Glutamatergic neuron (in vitro differentiated cells): ENCODE results near the gene SRSF2. TPM values are rescaled to one million over a fixed set of nuclear protein-coding genes. Genes with fewer than 3 reads are reported as not detected.
"Not testable (repeated sequence)": the region's sequence is repeated elsewhere in the genome, so short reads cannot be mapped to it uniquely, and the experiment has no call there.

Source experiments
- DNase-seq: peaks from one replicate; pipeline ENCODE4 v3.0.0; 2022
- H3K27ac Mint-ChIP-seq: one replicate; pipeline ENCODE4 v1.8.0; 2020; ENCODE audit warnings: mild to moderate bottlenecking, mixed read lengths, inconsistent platforms; ENCODE audit not compliant: unreplicated experiment
- H3K27me3 Mint-ChIP-seq: one replicate; pipeline ENCODE4 v1.8.0; 2020; ENCODE audit warnings: mild to moderate bottlenecking, moderate library complexity, mixed read lengths, inconsistent platforms; ENCODE audit not compliant: unreplicated experiment
- H3K36me3 Mint-ChIP-seq: one replicate; pipeline ENCODE4 v1.8.0; 2020; ENCODE audit warnings: mild to moderate bottlenecking, mixed read lengths, inconsistent platforms; ENCODE audit not compliant: unreplicated experiment
- H3K4me1 Mint-ChIP-seq: one replicate; pipeline ENCODE4 v1.8.0; 2020; ENCODE audit warnings: mild to moderate bottlenecking, low read depth, mixed read lengths, inconsistent platforms; ENCODE audit not compliant: unreplicated experiment
- H3K4me3 Mint-ChIP-seq: one replicate; pipeline ENCODE4 v1.8.0; 2020; ENCODE audit warnings: mild to moderate bottlenecking, mixed read lengths, inconsistent platforms; ENCODE audit not compliant: unreplicated experiment
- H3K9me3 Mint-ChIP-seq: one replicate; pipeline ENCODE4 v1.8.0; 2020; ENCODE audit warnings: mild to moderate bottlenecking, moderate library complexity, mixed read lengths, inconsistent platforms; ENCODE audit not compliant: unreplicated experiment
- total RNA-seq: library from RNA; stranded (reverse); fragmentation: NEBNext Ultra II Directional; extraction: Animal tissue kit (Norgen Biotek cat#: 25700); gene quantifications from one replicate; pipeline ENCODE4 v1.2.1, GENCODE V29; 2021; ENCODE audit not compliant: unreplicated experiment
- TF ChIP-seq, protein P1 (sequence below): fragments of 200-600 bp; sonication (generic); IDR thresholded peaks from one replicate; pipeline ENCODE4 v1.5.0; 2021; ENCODE audit not compliant: partially characterized antibody, unreplicated experiment

SRSF2 gene
- total RNA-seq, 1 donor from 2014 or later = 188 TPM

DNA sequence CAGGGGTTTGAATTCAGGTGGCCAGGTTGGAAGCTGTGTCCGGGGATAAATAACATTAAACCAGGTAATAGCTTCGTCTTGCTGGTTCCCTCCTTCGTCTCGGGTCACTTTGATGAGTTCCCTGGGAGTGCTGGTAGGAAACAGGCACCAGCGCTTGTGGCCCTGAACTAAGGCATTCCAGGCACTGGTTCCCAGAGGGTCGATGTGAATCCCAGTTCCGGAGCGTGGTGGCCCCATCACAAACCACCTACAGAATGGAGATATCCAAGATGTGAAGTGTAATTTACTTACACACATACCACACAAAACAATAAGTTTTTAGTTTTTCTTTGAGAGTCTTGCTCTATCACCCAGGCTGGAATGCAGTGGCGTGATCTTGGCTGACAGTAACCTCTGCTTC, 13.3 kb downstream of the SRSF2 start:
- no peaks in the 10 kb centered on the region for H3K36me3 Mint-ChIP-seq
- no peak overlapping the region for H3K4me3 Mint-ChIP-seq
- TF ChIP-seq, protein P1, sequence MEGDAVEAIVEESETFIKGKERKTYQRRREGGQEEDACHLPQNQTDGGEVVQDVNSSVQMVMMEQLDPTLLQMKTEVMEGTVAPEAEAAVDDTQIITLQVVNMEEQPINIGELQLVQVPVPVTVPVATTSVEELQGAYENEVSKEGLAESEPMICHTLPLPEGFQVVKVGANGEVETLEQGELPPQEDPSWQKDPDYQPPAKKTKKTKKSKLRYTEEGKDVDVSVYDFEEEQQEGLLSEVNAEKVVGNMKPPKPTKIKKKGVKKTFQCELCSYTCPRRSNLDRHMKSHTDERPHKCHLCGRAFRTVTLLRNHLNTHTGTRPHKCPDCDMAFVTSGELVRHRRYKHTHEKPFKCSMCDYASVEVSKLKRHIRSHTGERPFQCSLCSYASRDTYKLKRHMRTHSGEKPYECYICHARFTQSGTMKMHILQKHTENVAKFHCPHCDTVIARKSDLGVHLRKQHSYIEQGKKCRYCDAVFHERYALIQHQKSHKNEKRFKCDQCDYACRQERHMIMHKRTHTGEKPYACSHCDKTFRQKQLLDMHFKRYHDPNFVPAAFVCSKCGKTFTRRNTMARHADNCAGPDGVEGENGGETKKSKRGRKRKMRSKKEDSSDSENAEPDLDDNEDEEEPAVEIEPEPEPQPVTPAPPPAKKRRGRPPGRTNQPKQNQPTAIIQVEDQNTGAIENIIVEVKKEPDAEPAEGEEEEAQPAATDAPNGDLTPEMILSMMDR = no peak
- no peak overlapping the region for H3K27ac Mint-ChIP-seq
- H3K9me3 Mint-ChIP-seq = peaks cover 6% of the 10 kb centered on the region
- DNase-seq = no peak
- peaks cover 5% of the 10 kb centered on the region for H3K4me1 Mint-ChIP-seq
- no peaks in the 10 kb centered on the region for H3K27me3 Mint-ChIP-seq

DNA sequence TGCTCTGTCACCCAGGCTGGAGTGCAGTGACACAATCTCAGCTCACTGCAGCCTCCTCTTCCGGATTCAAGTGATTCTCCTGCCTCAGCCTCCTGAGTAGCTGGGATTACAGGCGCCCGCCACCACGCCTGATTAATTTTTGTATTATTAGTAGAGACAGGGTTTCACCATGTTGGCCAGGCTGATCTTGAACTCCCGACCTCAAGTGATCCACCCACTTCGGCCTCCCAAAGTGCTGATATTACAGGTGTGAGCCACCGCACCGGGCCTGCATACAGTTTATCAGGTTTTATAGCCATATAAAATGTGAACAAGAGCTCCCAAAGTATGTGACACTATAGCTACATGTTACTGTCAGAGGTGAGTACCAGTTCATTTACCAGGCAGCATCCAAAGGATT, 14.2 kb downstream of the SRSF2 start:
- H3K36me3 Mint-ChIP-seq, H3K4me3 Mint-ChIP-seq, H3K27ac Mint-ChIP-seq, H3K9me3 Mint-ChIP-seq, H3K27me3 Mint-ChIP-seq, DNase-seq, H3K4me1 Mint-ChIP-seq: not testable (repeated sequence)

DNA sequence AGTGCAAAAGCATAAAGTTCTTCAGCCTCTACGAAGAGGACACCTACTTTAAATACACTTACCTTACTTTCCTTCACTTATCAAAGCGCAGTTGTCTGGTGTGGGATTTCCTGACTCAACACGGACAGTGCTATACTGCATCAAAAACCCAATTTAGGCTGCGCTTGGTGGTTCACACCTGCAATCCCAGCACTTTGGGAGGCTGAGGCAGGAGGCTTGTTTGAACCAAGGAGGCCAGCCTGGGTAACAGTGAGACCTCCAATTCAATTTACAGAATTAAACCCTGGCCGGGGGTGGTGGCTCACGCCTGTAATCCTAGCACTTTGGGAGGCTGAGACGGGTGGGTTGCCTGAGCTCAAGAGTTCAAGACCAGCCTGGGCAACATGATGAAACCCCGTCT, 14.9 kb downstream of the SRSF2 start:
- H3K27ac Mint-ChIP-seq = no peak overlapping the region
- TF ChIP-seq, protein P1 = no peak
- H3K4me1 Mint-ChIP-seq = peaks cover 5% of the 10 kb centered on the region
- peaks cover 2% of the 10 kb centered on the region for H3K9me3 Mint-ChIP-seq
- no peaks in the 10 kb centered on the region for H3K36me3 Mint-ChIP-seq
- no peak overlapping the region for H3K4me3 Mint-ChIP-seq
- no peak for DNase-seq
- H3K27me3 Mint-ChIP-seq = no peaks in the 10 kb centered on the region

GRCh38 chr17:76721463-76721862, 15.7 kb downstream of the SRSF2 start:
- Mint-ChIP-seq H3K9me3 (no peaks in the 10 kb centered on the region), H3K4me1 (peaks cover 5% of the 10 kb centered on the region), H3K4me3 (no peak overlapping the region), H3K36me3 (no peaks in the 10 kb centered on the region), H3K27ac (no peak overlapping the region), H3K27me3 (no peaks in the 10 kb centered on the region)
- TF ChIP-seq, protein P1 = no peak
- DNase-seq = no peak

GRCh38 chr17:76720941-76721340, 16.2 kb downstream of the SRSF2 start:
- Mint-ChIP-seq H3K27ac (no peak overlapping the region), H3K4me1 (peaks cover 5% of the 10 kb centered on the region), H3K9me3 (no peaks in the 10 kb centered on the region), H3K4me3 (no peak overlapping the region), H3K36me3 (no peaks in the 10 kb centered on the region), H3K27me3 (no peaks in the 10 kb centered on the region)
- no peak for DNase-seq
- TF ChIP-seq, protein P1 = no peak

DNA sequence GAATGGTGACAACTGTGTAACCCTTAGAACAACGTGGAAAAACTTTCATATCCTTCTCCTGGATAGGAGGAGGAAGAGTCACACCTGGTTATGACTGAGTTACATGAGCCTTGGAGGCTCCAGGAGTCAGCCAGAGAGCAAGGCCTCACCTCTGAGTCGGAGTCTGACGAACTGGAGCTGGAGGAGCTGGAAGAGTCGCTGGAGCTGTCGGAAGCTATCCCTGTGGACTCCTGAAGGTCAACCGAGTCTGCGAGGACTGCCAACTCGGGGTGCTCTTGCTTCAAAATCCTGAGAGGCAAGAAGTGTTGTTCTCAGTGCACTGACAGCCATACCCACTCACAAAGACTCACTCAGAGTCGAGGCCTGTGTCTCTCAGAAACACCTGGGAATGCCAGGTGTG, 16.9 kb downstream of the SRSF2 start:
- Mint-ChIP-seq H3K27me3 (no peaks in the 10 kb centered on the region), H3K36me3 (no peaks in the 10 kb centered on the region), H3K9me3 (no peaks in the 10 kb centered on the region), H3K4me1 (peaks cover 2% of the 10 kb centered on the region), H3K4me3 (no peak overlapping the region), H3K27ac (no peak overlapping the region)
- no peak for DNase-seq
- TF ChIP-seq, protein P1 = no peak
